Thoracic aorta (tissue), 2 donors: Measurements from ENCODE around the gene TRIM42. TPM values are rescaled to one million over a fixed set of nuclear protein-coding genes. Genes with fewer than 3 reads are reported as not detected.

ENCODE experiments used
- ATAC-seq: fragments of 150-250 bp; one replicate; pipeline ENCODE4 v1.8.0; 2017; ENCODE audit warnings: low read depth; ENCODE audit not compliant: insufficient number of reproducible peaks, low FRiP score
- DNase-seq: peaks from one replicate; pipeline ENCODE4 v3.0.0-alpha.2; 2020; ENCODE audit warnings: low spot score
- H3K27ac ChIP-seq, 2 donors: fragments of 200-600 bp; sonication (generic); 1 replicate in 1 of 2; 2 replicates in 1 of 2; pipeline ENCODE4 v1.5.1; 2016; ENCODE audit warnings: mild to moderate bottlenecking in 2 of 2, moderate library complexity in 2 of 2
- H3K27me3 ChIP-seq: fragments of 200-600 bp; sonication (generic); replicated peaks from 2 replicates; pipeline ENCODE4 v1.6.0; 2016; ENCODE audit warnings: mild to moderate bottlenecking; ENCODE audit not compliant: insufficient read depth
- H3K36me3 ChIP-seq: fragments of 200-600 bp; sonication (generic); one replicate; pipeline ENCODE4 v1.5.1; 2016
- H3K4me1 ChIP-seq, 2 donors: fragments of 200-600 bp; sonication (generic); 1 replicate in 1 of 2; 2 replicates in 1 of 2; pipeline versions ENCODE4 v1.5.1 to v1.6.0; 2016; ENCODE audit warnings: low read depth in 2 of 2, mild to moderate bottlenecking in 1 of 2; ENCODE audit not compliant: control insufficient read depth in 1 of 2
- H3K4me3 ChIP-seq: fragments of 200-600 bp; sonication (generic); 2 replicates; pipeline ENCODE4 v1.5.1; 2016; ENCODE audit warnings: mild to moderate bottlenecking
- H3K9me3 ChIP-seq: fragments of 200-600 bp; sonication (generic); 2 replicates; pipeline ENCODE4 v1.5.1; 2016
- CTCF ChIP-seq: fragments of 200-600 bp; sonication (generic); IDR thresholded peaks from one replicate; pipeline ENCODE4 v1.5.1; 2019; ENCODE audit warnings: antibody characterized with exemption
- total RNA-seq, 2 donors: library from RNA; depleted of rRNA; stranded (reverse); fragments of >200 nt; gene quantifications; one replicate each; pipeline versions ENCODE4 v1.1.0 to v1.2.3, GENCODE V29; 2016

Gene TRIM42
- not detected for total RNA-seq

GRCh38 chr3:140677764-140678163 lies at the start of gene TRIM42:
TSS of gene TRIM42 (plus strand) at chr3:140678064. CDS start at chr3:140678230, 166 bp downstream.
- Histone ChIP-seq H3K27ac (no peak within 1 kb of the TSS), H3K27me3 (no peaks in the 10 kb centered on the region), H3K9me3 (no peaks in the 10 kb centered on the region), H3K4me3 (no peak within 1 kb of the TSS), H3K4me1 (no peaks in the 10 kb centered on the region), H3K36me3 (no peaks in the 10 kb centered on the region)
- DNase-seq: no peak
- TF ChIP-seq CTCF: no peak
- ATAC-seq: no peak

GRCh38 chr3:140628606-140629005 lies 49.3 kb upstream of the TRIM42 start:
- Histone ChIP-seq H3K36me3 (no peaks in the 10 kb centered on the region), H3K4me1 (no peaks in the 10 kb centered on the region), H3K9me3 (no peaks in the 10 kb centered on the region), H3K27me3 (no peaks in the 10 kb centered on the region), H3K4me3 (no peak overlapping the region), H3K27ac (no peak overlapping the region)
- ATAC-seq (no peak), DNase-seq (no peak)
- TF ChIP-seq CTCF: no peak

GRCh38 chr3:140629357-140630137 lies 48.3 kb upstream of the TRIM42 start:
- no peaks in the 10 kb centered on the region for H3K27me3 ChIP-seq
- H3K4me3 ChIP-seq: no peak overlapping the region
- DNase-seq (no peak), ATAC-seq (no peak)
- no peaks in the 10 kb centered on the region for H3K4me1 ChIP-seq
- no peaks in the 10 kb centered on the region for H3K9me3 ChIP-seq
- no peak for TF ChIP-seq CTCF
- H3K27ac ChIP-seq: no peak overlapping the region
- H3K36me3 ChIP-seq: no peaks in the 10 kb centered on the region

- DNase-seq: no peak
- H3K9me3 ChIP-seq: no peaks in the 10 kb centered on the region
- H3K4me1 ChIP-seq: no peaks in the 10 kb centered on the region
- H3K27ac ChIP-seq: no peak overlapping the region
- H3K36me3 ChIP-seq: no peaks in the 10 kb centered on the region
- H3K4me3 ChIP-seq: no peak overlapping the region
- ATAC-seq: no peak
- no peak for TF ChIP-seq CTCF
- H3K27me3 ChIP-seq: no peaks in the 10 kb centered on the region
Observed at GRCh38 chr3:140630366-140630765, 47.5 kb upstream of the TRIM42 start.

DNA sequence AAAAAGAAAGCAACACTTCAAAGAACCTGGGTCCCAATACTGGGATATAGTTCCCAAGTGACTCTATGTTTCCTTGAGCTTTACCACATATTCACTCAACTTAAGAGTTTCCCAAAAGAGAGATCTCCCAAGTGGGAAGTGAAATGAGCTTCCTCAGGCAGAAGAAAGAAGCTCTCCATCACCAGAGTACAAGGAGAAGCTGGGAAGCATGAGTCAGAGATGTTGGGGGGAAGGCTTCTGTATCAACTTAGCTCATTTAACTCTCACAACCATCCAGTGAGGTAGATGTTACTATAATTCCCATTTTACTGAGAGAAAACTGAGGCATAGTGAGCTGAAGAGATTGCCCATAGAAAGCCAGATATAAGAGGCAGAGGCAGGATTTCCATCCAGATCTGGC lies 47.0 kb upstream of the TRIM42 start:
- DNase-seq (no peak), ATAC-seq (no peak)
- Histone ChIP-seq H3K36me3 (no peaks in the 10 kb centered on the region), H3K9me3 (no peaks in the 10 kb centered on the region), H3K4me3 (no peak overlapping the region), H3K27ac (no peak overlapping the region), H3K4me1 (no peaks in the 10 kb centered on the region), H3K27me3 (no peaks in the 10 kb centered on the region)
- TF ChIP-seq CTCF: no peak
